Astrocyte of the hippocampus (primary cell): ENCODE results near the gene SPON1.
"Not testable (repeated sequence)": the region's sequence is repeated elsewhere in the genome, so short reads cannot be mapped to it uniquely, and the experiment has no call there.

ENCODE experiments used
- DNase-seq: peaks from one replicate; pipeline ENCODE4 v3.0.0; 2011; ENCODE audit warnings: low read depth, low spot score

Gene SPON1

DNA sequence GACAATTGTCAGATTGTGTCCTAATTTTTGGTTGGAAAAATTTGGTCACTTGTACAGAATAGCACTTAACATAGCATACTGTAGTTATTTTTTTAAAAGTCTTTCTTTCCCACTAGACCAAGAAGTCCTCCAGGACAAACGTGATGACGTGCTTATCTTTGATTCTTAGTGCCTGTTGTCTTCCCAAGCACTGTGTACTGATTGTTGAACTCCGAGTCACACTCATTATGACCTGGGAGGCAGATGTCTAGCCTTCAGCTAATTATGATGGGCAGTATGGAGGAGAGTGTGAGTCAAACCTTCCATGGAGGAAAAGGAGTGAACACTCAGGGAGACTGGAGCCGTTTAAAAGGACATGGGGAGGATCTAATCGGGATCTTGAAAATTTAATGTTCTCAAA is 119.8 kb downstream of the SPON1 start:
- peak; percentile 9 for DNase-seq

DNA sequence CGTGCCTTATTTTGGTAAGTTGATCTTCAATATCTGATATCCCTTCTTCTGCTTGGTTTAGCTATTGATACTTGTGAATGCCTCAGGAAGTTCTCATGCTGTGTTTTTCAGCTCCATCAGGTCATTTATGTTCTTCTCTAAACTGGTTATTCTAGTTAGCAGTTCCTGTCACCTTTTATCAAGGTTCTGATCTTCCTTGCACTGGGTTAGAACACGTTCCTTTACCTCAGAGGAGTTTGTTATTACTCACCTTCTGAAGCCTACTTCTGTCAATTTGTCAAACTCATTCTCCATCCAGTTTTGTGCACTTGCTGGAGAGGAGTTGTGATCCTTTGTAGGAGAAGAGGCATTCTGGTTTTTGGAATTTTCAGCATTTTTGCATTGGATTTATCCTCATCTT is 126.3 kb downstream of the SPON1 start:
- DNase-seq: not testable (repeated sequence)

DNA sequence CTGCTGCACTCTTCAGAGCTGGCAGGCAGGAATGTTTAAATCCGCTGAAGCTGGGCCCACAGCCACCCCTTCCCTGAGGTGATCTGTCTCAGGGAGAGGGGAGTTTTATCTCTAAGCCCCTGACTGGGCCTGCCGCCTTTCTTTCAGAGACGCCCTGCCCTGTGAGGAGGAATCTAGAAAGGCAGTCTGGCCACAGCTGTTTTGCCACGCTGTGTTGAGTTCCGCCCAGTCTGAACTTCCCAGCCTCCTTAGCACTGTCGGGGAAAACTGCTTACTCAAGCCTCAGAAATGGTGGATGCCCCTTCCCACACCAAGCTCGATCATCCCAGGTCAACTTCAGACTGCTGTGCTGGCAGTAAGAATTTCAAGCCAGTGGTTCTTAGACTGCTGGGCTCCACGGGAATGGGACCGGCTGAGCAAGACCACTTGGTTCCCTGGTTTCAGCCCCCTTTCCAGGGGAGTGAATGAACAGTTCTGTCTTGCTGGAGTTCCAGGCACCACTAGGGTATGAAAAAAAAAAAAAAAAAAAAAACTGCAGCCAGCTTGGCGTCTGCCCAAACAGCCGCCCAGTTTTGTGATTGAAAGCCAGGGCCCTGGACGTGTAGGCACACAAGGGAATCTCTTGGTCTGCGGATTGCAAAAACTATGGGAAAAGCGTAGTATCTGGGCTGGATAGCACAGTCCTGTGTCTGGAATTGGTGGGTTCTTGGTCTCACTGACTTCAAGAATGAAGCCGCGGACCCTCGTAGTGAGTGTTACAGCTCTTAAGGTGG is 127.4 kb downstream of the SPON1 start:
- no peak for DNase-seq

DNA sequence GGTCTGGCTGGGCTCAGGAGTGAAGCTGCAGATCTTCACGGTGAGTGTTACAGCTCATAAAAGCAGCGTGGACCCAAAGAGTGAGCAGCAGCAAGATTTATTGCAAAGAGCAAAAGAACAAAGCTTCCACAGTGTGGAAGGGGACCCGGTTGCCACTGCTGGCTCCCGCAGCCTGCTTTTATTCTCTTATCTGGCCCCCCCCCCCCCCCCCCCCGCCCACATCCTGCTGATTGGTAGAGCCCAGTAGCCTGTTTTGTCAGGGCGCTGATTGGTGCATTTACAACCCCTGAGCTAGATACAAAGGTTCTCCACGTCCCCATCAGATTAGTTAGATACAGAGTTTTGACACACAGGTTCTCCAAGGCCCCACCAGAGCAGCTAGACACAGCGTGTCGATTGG is 128.1 kb downstream of the SPON1 start:
- not testable (repeated sequence) for DNase-seq

- DNase-seq: no peak
Observed at GRCh38 chr11:14093065-14093464, 130.5 kb downstream of the SPON1 start.

DNA sequence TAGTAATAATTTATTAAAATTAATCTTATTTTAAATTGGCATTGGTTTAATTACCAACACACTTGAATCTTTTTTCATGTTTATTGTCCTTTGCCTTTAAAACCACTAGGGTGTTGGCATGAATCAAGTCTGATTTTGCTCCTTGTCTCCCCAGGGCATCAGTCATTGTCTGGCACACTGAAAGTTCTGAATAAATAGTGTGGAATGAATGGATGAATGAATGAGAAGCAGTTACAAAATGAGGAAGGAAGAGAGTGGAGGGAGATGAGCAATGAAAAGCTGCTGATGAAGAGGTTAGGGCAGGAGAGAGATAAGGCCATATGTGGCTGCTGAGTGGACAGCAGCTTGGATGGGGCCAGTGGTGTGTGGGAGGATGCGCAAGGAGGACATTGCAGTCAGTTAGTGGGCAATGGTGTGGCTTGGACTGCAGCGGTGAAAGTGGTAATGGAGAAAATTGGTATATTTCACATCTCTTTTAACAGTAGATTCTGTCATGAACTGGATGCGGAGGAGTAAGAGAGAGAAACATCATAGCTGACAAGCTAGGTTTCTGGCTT is 132.0 kb downstream of the SPON1 start:
- no peak for DNase-seq

GRCh38 chr11:14095882-14096281 is 133.4 kb downstream of the SPON1 start:
- no peak for DNase-seq

DNA sequence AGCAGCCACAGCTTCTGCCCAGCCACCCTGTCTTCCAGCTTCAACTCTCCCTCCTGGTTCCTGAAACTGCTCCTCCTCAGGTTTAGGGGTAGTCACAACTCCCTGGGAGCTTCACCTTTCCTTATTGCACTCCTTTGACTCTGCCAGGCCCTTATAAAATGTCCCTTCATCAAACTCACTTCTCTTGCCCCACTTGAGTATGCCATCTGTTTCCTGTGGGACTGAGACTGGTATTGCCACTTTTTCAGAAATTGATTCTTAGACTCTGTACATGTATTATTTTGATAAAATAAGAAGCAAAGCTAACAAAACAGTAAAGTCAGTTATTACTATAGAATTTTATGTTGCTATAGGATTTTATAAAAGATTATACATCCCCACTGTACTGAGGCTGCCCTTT is 134.1 kb downstream of the SPON1 start:
- no peak for DNase-seq

- no peak for DNase-seq
Observed at GRCh38 chr11:14101388-14101787, 138.9 kb downstream of the SPON1 start.

DNA sequence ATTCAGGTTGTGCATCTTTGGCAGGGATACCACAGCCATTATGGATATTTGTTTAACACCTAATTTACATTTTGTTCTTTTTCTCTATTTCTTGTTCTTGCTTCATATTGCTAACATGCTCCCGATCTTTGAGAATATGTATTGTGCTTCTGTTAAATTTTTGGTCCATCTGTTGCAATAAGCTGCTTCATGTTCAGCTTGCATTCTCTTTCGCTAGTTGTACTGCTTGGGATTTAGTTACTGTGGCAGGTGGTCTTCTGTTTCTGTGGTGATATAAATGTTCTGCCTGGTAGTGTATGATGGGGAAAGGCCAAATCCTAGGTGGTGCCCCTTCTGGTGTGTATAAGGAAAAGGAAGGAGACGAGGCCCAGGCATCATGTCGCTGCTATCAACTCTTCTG is 140.2 kb downstream of the SPON1 start:
- no peak for DNase-seq

DNA sequence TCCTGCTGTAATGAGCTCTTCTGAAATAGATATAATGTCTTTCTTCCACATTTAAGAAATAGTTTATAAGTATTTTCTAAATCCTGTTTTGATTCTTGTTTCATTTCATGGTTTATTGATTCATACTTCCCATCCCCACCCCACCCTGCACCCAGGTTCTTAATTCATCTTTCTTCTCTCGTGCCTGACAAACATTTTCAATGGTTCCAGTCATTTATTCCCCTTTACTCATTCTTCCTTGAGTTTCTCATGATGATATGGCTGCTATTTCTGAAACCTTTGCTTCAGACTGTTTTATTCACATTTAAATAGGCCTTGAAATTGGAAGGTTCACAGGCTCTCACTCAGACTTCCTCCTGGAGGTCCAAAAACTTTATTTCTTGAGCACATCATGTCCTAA is 142.9 kb downstream of the SPON1 start:
- no peak for DNase-seq

DNA sequence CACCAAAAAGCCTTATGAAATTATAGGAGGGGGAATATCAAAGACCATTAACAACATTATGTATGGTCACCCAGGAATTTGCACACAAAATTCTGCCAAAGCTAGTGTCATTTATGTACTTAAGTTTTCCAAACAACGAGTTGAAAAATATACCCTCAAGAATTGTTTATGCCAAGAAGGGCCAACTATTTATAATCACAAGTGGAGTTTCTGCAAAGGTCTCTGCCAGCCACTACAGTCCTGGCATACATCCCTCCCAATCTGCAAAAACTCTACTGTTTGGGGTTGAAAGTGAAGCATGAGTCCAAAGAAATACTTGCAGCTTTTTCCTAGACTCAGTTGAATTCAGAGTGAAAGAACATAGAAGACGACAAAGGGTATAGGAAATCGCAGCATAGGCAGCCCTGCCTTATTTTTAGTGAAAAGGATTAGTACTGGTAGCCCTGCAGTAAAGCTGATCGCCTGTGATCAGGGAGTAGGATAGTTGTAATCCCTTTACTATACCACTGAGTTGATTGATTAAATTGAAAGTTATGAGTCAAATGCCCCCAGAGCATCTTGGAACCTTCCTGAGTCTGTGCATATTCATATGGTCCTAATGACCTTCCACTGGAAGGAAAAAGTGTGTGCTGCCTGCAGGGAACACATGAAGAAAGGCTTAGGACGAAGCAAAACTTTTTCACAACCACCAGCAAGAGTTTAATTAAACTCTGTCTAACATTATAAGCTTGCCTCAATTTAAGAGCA is 144.0 kb downstream of the SPON1 start:
- no peak for DNase-seq

GRCh38 chr11:14107050-14107430 is 144.5 kb downstream of the SPON1 start:
- DNase-seq: no peak

- DNase-seq: no peak
Observed at GRCh38 chr11:14109742-14110141, 147.2 kb downstream of the SPON1 start.

- no peak for DNase-seq
Observed at GRCh38 chr11:14110629-14111028, 148.1 kb downstream of the SPON1 start.

DNA sequence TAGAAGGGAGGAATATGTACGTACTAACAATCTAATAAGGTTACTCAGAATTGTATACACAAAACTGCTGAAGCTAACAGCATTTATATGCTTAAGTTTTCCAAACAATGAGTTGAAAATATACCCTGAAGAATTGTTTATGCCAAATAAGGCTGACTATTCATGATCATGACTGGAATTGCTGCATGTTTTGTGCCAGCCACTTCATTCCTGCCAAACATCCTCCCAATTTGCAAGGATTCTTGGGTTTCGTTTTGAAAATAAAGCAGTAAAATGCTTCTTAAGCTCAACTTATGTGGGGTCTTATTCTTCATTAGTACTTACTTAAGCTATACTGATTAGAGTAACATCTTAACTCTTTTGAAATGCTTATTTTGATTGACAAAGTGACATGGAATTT is 149.0 kb downstream of the SPON1 start:
- DNase-seq: no peak

DNA sequence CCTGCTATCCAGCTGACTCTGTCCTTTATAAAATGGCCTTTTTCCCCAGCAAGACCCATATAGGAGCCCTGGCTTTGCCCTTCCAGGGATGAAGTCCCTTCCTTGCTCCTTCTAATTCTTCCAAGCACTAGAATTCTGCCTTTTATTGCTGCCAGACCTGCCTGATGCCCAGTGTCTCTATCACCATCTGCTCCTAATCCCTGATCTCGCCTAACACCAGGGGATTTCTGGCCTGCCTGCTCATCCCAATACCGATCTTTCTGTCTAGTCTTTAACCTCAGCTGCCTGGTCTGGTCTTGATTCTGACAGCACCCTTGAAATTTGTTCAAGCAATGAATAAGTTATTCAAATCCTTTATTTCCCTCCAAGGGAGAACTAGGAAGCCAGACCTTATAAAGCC is 150.2 kb downstream of the SPON1 start:
- DNase-seq: no peak

DNA sequence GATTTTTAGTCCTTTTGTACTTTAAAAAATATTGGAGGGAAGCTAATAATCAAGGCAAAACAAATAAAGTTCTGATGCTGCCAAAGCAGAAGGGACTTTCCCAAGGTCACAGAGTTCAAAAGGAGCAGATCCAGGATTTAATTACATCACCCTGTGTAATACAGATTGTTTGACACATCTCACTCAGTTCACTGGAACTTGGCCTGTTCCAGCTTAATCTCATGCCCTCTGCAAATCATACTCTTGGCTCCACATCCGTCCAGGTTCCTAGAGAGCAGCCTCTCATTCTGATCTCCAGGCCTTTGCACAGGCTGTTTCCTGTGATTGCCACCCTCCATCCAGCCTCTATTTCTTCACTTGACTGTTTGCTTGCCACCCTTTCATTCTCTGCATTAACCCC is 151.7 kb downstream of the SPON1 start:
- no peak for DNase-seq

GRCh38 chr11:14114786-14115185 is 152.3 kb downstream of the SPON1 start:
- DNase-seq: no peak

GRCh38 chr11:14117632-14118031 is 155.1 kb downstream of the SPON1 start:
- DNase-seq: no peak

DNA sequence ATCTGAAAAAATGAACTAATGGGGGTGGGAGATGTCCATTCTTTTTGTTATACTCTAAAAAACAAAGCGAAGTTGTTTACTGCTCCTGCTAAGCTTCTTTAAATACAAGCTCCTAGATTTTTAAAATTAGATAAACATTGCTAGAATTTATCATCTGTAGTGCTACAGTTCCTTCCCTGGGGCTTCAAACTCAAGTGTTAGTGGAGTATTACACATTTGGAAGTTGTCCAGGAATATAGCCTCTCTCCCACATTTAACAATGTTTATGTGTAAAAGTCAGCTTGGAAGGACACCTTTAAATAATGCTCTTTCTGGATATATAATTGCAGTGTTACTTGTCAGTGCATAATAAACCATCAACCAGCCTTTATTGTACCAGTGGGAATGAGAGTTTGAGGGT is 155.5 kb downstream of the SPON1 start:
- no peak for DNase-seq

DNA sequence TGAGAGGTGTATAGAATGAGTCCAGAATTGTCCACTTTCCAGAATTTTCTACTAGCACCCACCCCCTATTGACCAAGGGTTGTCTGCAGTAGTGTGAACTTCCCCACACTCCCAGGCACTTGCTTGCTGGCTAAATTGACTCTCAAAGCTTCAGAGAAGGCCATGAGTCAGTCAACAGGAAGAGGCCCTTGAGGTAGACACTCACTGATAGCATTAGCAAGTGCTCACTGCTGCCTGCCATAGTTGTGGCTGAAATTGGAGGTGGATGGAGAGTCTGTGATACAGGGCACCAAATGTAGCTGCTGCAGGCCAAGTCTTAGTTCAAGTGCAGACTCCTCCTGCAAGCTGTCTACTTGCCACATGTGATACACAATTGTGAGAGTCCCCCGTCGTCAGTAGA is 156.8 kb downstream of the SPON1 start:
- DNase-seq: no peak

DNA sequence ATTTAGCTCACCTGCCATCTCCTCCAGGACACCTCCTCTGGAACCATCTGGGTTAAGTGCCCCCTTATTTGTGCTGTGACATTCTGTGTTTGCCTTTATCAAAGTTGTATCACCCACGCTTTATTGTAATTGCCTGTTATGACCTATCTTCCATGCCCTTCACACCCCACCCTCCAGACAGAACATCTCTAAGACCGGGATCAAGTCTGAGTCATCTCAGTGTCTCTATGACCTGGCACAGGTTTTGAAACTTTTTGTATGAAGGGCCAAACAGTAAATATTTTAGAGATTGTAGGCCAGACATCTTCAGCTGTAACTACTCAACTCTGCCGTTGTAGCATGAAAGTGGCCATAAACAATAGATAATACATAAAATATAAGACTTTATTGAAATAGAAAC is 161.8 kb downstream of the SPON1 start:
- DNase-seq: no peak
